A549 (cell line): Measurements from ENCODE around the gene RTP5. TPM values are rescaled to one million over a fixed set of nuclear protein-coding genes. Genes with fewer than 3 reads are reported as not detected.
"Not testable (repeated sequence)": the region's sequence is repeated elsewhere in the genome, so short reads cannot be mapped to it uniquely, and the experiment has no call there.

Source experiments
- ATAC-seq, 2 experiments: fragments of 200-7000 bp in 1 of 2; fragments of >200 bp in 1 of 2; cut with Nextera tagmentation in 1 of 2; cut with Tn5 transposase in 1 of 2; 3 replicates each; pipeline versions ENCODE4 v1.8.0 to v1.9.1; 2018 to 2020; ENCODE audit warnings: mild to moderate bottlenecking in 1 of 2, moderate library complexity in 1 of 2
- CTCF ChIA-PET: fragments of 300-600 bp; sonication (Branson Sonifier 250); formaldehyde crosslinking; extraction: SDS; loops from one replicate; lab custom pipeline; 2021; ENCODE audit warnings: antibody characterized with exemption, inconsistent platforms; lab: Yijun Ruan, JAX
- POLR2A ChIA-PET: fragments of 350-600 bp; formaldehyde crosslinking; extraction: SDS; loops from one replicate; lab custom pipeline; 2021; ENCODE audit warnings: antibody characterized with exemption, inconsistent platforms; lab: Yijun Ruan, JAX
- DNase-seq, 2 experiments: peaks; one replicate each; pipeline versions ENCODE4 v3.0.0 to v3.0.0-alpha.2; 2011 to 2016; ENCODE audit warnings: low read depth in 1 of 2, low spot score in 1 of 2
- FAIRE-seq: peaks from 2 replicates; lab custom pipeline; 2011; peaks lifted over from hg19 to GRCh38; lab: Jason Lieb, UNC
- H3K27ac ChIP-seq, 2 experiments: fragments of >200 bp; sonication (Bioruptor Twin); formaldehyde crosslinking; 3 replicates each; pipeline ENCODE4 v1.5.1; 2016 to 2017
- H3K4me1 ChIP-seq: fragments of >200 bp; sonication (Bioruptor Twin); formaldehyde crosslinking; 3 replicates; pipeline ENCODE4 v1.6.1; 2016
- H3K4me2 ChIP-seq: fragments of >200 bp; sonication (Bioruptor Twin); formaldehyde crosslinking; 3 replicates; pipeline ENCODE4 v1.6.1; 2016
- H3K4me3 ChIP-seq: fragments of >200 bp; sonication (Bioruptor Twin); formaldehyde crosslinking; 3 replicates; pipeline ENCODE4 v1.5.1; 2016
- H3K9me3 ChIP-seq: fragments of >200 bp; sonication (Bioruptor Twin); formaldehyde crosslinking; 3 replicates; pipeline ENCODE4 v1.6.1; 2016
- CBX2 ChIP-seq: fragments of 200-600 bp; sonication (generic); IDR thresholded peaks from 2 replicates; pipeline ENCODE4 v1.6.1; 2016; ENCODE audit warnings: low read depth, mild to moderate bottlenecking, borderline replicate concordance
- CEBPB ChIP-seq, 2 experiments: fragments of >200 bp in 1 of 2; sonication (Bioruptor Twin) in 1 of 2; formaldehyde crosslinking in 1 of 2; IDR thresholded peaks; 2 replicates each; pipeline ENCODE4 v1.6.1; 2012 to 2016
- CHD2 ChIP-seq: fragments of 150-350 bp; IDR thresholded peaks from 2 replicates; pipeline ENCODE4 v1.6.1; 2014; ENCODE audit warnings: low read length; ENCODE audit not compliant: partially characterized antibody
- CTCF ChIP-seq: fragments of >200 bp; sonication (Bioruptor Twin); formaldehyde crosslinking; IDR thresholded peaks from 3 replicates; pipeline ENCODE4 v1.5.1; 2016
- EHF ChIP-seq: fragments of 250-450 bp; sonication (Bioruptor Pico); IDR thresholded peaks from 2 replicates; pipeline ENCODE4 v1.5.0; 2020; ENCODE audit warnings: mild to moderate bottlenecking
- ESRRA ChIP-seq: fragments of 150-350 bp; IDR thresholded peaks from 2 replicates; pipeline ENCODE4 v1.6.1; 2014; ENCODE audit warnings: mild to moderate bottlenecking, low read length, borderline replicate concordance
- FOSB ChIP-seq: fragments of 250-450 bp; sonication (Bioruptor Pico); IDR thresholded peaks from 2 replicates; pipeline ENCODE4 v1.5.0; 2020; ENCODE audit warnings: mild to moderate bottlenecking, moderate library complexity
- HDAC2 ChIP-seq: fragments of 200-600 bp; sonication (generic); IDR thresholded peaks from 2 replicates; pipeline ENCODE4 v1.6.1; 2016
- HOXA7 ChIP-seq: fragments of 250-450 bp; sonication (Bioruptor Pico); IDR thresholded peaks from 2 replicates; pipeline ENCODE4 v1.5.0; 2020; ENCODE audit warnings: mild to moderate bottlenecking, moderate library complexity
- JUNB ChIP-seq: fragments of >200 bp; sonication (Bioruptor Twin); formaldehyde crosslinking; IDR thresholded peaks from 2 replicates; pipeline ENCODE4 v1.6.1; 2016
- KDM5A ChIP-seq: fragments of 200-600 bp; sonication (generic); IDR thresholded peaks from 2 replicates; pipeline ENCODE4 v1.6.1; 2016; ENCODE audit warnings: antibody characterized with exemption, mild to moderate bottlenecking
- MAZ ChIP-seq: fragments of 150-350 bp; IDR thresholded peaks from 2 replicates; pipeline ENCODE4 v1.6.1; 2014; ENCODE audit warnings: antibody characterized with exemption, low read depth, low read length, borderline replicate concordance
- NFE2L2 ChIP-seq: fragments of 150-350 bp; conservative IDR thresholded peaks from 2 replicates; pipeline ENCODE4 v1.6.1; 2014; ENCODE audit warnings: low read length
- NPAS2 ChIP-seq: fragments of 250-450 bp; sonication (Bioruptor Pico); IDR thresholded peaks from 2 replicates; pipeline ENCODE4 v1.8.0; 2022; ENCODE audit warnings: mild to moderate bottlenecking, moderate library complexity, borderline replicate concordance
- PHF8 ChIP-seq: fragments of 200-600 bp; sonication (generic); IDR thresholded peaks from 2 replicates; pipeline ENCODE4 v1.6.1; 2016; ENCODE audit warnings: low read depth, mild to moderate bottlenecking, antibody characterized with exemption, moderate library complexity, borderline replicate concordance
- POLR2A ChIP-seq: IDR thresholded peaks from 2 replicates; pipeline ENCODE4 v1.6.1; 2012; ENCODE audit warnings: mild to moderate bottlenecking, low read length
- RAD21 ChIP-seq, 2 experiments: fragments of >200 bp in 1 of 2; sonication (Bioruptor Twin) in 1 of 2; formaldehyde crosslinking in 1 of 2; IDR thresholded peaks in 1 of 2; conservative IDR thresholded peaks in 1 of 2; 2 replicates in 1 of 2; 3 replicates in 1 of 2; pipeline ENCODE4 v1.6.1; 2012 to 2018; ENCODE audit warnings: inconsistent platforms in 1 of 2
- SMC3 ChIP-seq: fragments of >200 bp; sonication (Bioruptor Twin); formaldehyde crosslinking; IDR thresholded peaks from 3 replicates; pipeline ENCODE4 v1.6.1; 2018; ENCODE audit warnings: inconsistent platforms
- SREBF2 ChIP-seq: fragments of 450-650 bp; IDR thresholded peaks from 2 replicates; pipeline ENCODE4 v1.6.1; 2014; ENCODE audit warnings: mild to moderate bottlenecking, moderate library complexity
- TFCP2L1 ChIP-seq: fragments of 250-450 bp; sonication (Bioruptor Pico); IDR thresholded peaks from 2 replicates; pipeline ENCODE4 v1.5.0; 2021; ENCODE audit warnings: mild to moderate bottlenecking
- TP53 ChIP-seq: fragments of 250-450 bp; sonication (Bioruptor Pico); IDR thresholded peaks from 2 replicates; pipeline ENCODE4 v1.5.0; 2021; ENCODE audit warnings: mild to moderate bottlenecking, moderate library complexity
- ZFP36 ChIP-seq: fragments of 450-650 bp; IDR thresholded peaks from 2 replicates; pipeline ENCODE4 v1.6.1; 2014; ENCODE audit warnings: borderline replicate concordance; ENCODE audit not compliant: partially characterized antibody
- ZSCAN20 ChIP-seq: fragments of 250-450 bp; sonication (Bioruptor Pico); IDR thresholded peaks from 2 replicates; pipeline ENCODE4 v1.8.0; 2022; ENCODE audit warnings: mild to moderate bottlenecking, moderate library complexity
- WGBS: methylation state at CpG from one replicate; pipeline ENCODE4 v1.1.6; 2017; ENCODE audit errors: missing lambda C conversion rate; 5-methylcytosine and 5-hydroxymethylcytosine counted together
- polyA plus RNA-seq, 4 experiments: library from polyadenylated mRNA; depleted of rRNA in 3 of 4; stranded (reverse); fragments of >200 nt; fragmentation: RNase III in 1 of 4; extraction: RNeasy Plus Mini Kit Qiagen cat#74134 plus additional on column Dnase treatment in 1 of 4; gene quantifications; 2 replicates in 3 of 4; 3 replicates in 1 of 4; pipeline ENCODE4 v1.2.3, GENCODE V29; 2011 to 2017
- TF ChIP-seq, protein P1 (sequence below): IDR thresholded peaks from 2 replicates; pipeline ENCODE4 v1.6.1; 2012

Gene RTP5
- polyA plus RNA-seq, 2 of the 4 experiments (the other 2 are of a cell fraction): not detected

GRCh38 chr2:241874277-241874925, 4.9 kb downstream of the RTP5 start:
- 0 out of 3 replicates have a peak, but pooled peaks cover 6% of the 10 kb centered on the region for H3K9me3 ChIP-seq
- H3K4me3 ChIP-seq: no peak overlapping the region
- WGBS: 84% methylated on average over 9 of the region's 17 CpGs
- H3K4me1 ChIP-seq: peaks cover under 1% of the 10 kb centered on the region; the same call in 1 of the 3 replicates
- H3K27ac ChIP-seq: no peak overlapping the region
- ATAC-seq (no peak), FAIRE-seq (no peak), DNase-seq (no peak)
- POLR2A ChIA-PET: no interaction called here
- H3K4me2 ChIP-seq: no peak overlapping the region
- CTCF ChIA-PET: interaction anchor here (1.5 kb wide), 1 partner anchor 1023 kb away, joined by 3 read pairs; no protein-coding TSS in a partner anchor
- no peak for TF ChIP-seq ZSCAN20 (CRISPR knock-in tag)
- no peak for TF ChIP-seq KDM5A
- TF ChIP-seq NFE2L2: no peak
- no peak for TF ChIP-seq HDAC2
- no peak for TF ChIP-seq MAZ
- TF ChIP-seq FOSB (CRISPR knock-in tag): no peak
- no peak for TF ChIP-seq JUNB
- TF ChIP-seq ZFP36: no peak
- TF ChIP-seq HOXA7 (CRISPR knock-in tag): no peak
- TF ChIP-seq, protein P1, sequence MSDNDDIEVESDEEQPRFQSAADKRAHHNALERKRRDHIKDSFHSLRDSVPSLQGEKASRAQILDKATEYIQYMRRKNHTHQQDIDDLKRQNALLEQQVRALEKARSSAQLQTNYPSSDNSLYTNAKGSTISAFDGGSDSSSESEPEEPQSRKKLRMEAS: no peak
- no peak for TF ChIP-seq CEBPB (IDR thresholded peaks at IDR 0.05)
- TF ChIP-seq TFCP2L1: no peak
- no peak for TF ChIP-seq POLR2A

DNA sequence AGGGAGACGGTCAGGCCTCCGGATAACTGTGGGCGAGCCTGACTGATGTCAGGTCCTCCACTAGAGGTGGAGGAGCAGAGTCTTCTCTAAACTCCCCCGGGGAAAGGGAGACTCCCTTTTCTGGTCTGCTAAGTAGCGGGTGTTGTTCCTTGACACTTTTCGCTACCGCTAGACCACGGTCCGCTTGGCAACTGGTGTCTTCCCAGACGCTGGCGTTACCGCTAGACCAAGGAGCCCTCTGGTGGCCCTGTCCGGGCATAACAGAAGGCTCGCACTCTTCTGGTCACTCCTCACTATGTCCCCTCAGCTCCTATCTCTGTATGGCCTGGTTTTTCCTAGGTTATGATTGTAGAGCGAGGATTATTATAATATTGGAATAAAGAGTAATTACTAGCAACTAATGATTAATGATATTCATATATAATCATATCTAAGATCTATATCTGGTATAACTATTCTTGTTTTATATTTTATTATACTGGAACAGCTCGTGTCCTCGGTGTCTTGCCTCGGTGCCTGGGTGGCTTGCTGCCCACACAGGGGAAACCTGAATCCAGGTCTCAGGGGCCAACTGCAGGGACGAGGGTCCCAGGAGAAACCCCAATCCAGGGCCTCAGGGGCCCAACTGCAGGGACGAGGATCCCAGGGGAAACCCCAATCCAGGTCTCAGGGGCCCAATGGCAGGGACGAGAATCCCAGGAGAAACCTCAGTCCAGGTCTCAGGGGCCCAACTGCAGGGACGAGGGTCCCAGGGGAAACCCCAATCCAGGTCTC, 6.4 kb downstream of the RTP5 start:
- H3K27ac ChIP-seq, CTCF ChIA-PET, FAIRE-seq, H3K9me3 ChIP-seq, H3K4me3 ChIP-seq, POLR2A ChIA-PET, H3K4me1 ChIP-seq, H3K4me2 ChIP-seq: not testable (repeated sequence)
- ATAC-seq: peak in 1 of 2 experiments; percentile 37; a peak in 2 of 6 replicates
- WGBS: 35% methylated on average over 19 of the region's 22 CpGs
- DNase-seq: peak in 1 of 2 experiments; percentile 68
- peak; percentile 22 to 26; a peak in 2 of 5 replicates for TF ChIP-seq RAD21 (conservative IDR thresholded peaks at IDR 0.05 in 1 of 2, IDR thresholded peaks at IDR 0.05 in 1 of 2)
- TF ChIP-seq CTCF: peak; percentile 25

DNA sequence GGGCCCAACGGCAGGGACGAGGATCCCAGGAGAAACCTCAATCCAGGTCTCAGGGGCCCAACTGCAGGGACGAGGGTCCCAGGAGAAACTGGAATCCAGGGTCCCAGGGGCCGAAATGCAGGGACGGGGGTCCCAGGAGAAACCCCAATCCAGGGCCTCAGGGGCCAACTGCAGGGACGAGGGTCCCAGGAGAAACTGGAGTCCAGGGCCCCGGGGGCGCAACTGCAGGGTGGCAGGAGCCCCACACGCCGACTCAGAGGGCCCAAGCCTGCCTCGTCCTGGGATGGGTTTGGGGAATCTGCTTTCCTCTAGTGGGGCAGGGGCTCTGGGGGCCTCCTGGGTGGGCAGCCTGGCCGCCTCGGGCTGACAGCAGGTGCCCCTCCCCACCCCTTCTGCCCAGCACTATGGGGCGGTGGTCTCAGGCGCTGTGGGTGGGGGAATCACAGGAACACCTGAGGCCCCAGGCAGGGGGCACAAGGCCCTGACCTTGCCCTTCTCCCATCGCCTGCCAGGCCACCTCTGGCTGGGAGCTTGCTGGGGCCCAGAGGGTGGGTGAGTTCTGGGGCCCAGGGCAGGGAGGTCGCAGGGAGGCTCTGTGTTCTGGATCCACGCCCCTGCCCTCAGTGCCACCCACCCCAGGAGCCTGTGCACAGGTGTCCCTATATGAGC, 7.1 kb downstream of the RTP5 start:
- DNase-seq (no peak), ATAC-seq (peak in 1 of 2 experiments; percentile 5; a peak in 2 of 6 replicates)
- Histone ChIP-seq H3K9me3 (0 out of 3 replicates have a peak, but pooled peaks cover 6% of the 10 kb centered on the region), H3K4me3 (no peak overlapping the region), H3K4me1 (peaks cover 5% of the 10 kb centered on the region; the same call in 1 of the 3 replicates), H3K27ac (no peak overlapping the region)
- ChIA-PET POLR2A (no interaction called here), CTCF (interaction anchor here (0.8 to 1.2 kb wide), 5 partner anchors 8 to 198 kb away, joined by 3 to 4 read pairs (median 3); no protein-coding TSS in a partner anchor)
- 50% methylated on average over 11 of the region's 18 CpGs for WGBS
- TF ChIP-seq, protein P1: no peak
- TF ChIP-seq CEBPB (IDR thresholded peaks at IDR 0.05) (no peak), HOXA7 (CRISPR knock-in tag) (no peak), NPAS2 (CRISPR knock-in tag) (no peak), CBX2 (no peak), TP53 (no peak), ESRRA (no peak), EHF (CRISPR knock-in tag) (no peak), PHF8 (no peak), CHD2 (no peak), SMC3 (no peak), SREBF2 (no peak)
- TF ChIP-seq, all 56 proteins: peak for 0
- no peak for FAIRE-seq
- H3K4me2 ChIP-seq: no peak overlapping the region
